Measurements from ENCODE around the gene ADGRV1.

DNA sequence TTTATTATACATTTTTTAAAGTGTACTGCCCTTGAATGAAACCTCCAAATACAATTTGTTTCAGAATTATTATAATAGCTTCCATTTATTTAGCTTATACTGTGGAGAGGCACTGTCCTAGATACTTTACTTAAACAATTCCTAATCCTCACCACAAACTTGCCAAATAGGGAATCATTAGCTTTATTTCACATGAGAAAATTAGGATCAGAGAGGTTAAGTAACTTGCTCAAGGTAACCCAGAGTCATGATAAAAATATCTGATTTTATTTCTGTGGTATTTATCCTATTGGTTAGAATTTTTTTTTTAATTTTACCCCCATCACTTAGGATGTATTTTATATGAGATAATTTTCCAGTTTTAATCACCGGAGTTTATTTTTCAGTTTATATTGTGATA lies 78.4 kb downstream of the ADGRV1 start:
- no peak for TF ChIP-seq TAF1 (IDR thresholded peaks at IDR 0.05; ENCODE audit: borderline replicate concordance, insufficient read depth, low read length)
- TF ChIP-seq, protein P1, sequence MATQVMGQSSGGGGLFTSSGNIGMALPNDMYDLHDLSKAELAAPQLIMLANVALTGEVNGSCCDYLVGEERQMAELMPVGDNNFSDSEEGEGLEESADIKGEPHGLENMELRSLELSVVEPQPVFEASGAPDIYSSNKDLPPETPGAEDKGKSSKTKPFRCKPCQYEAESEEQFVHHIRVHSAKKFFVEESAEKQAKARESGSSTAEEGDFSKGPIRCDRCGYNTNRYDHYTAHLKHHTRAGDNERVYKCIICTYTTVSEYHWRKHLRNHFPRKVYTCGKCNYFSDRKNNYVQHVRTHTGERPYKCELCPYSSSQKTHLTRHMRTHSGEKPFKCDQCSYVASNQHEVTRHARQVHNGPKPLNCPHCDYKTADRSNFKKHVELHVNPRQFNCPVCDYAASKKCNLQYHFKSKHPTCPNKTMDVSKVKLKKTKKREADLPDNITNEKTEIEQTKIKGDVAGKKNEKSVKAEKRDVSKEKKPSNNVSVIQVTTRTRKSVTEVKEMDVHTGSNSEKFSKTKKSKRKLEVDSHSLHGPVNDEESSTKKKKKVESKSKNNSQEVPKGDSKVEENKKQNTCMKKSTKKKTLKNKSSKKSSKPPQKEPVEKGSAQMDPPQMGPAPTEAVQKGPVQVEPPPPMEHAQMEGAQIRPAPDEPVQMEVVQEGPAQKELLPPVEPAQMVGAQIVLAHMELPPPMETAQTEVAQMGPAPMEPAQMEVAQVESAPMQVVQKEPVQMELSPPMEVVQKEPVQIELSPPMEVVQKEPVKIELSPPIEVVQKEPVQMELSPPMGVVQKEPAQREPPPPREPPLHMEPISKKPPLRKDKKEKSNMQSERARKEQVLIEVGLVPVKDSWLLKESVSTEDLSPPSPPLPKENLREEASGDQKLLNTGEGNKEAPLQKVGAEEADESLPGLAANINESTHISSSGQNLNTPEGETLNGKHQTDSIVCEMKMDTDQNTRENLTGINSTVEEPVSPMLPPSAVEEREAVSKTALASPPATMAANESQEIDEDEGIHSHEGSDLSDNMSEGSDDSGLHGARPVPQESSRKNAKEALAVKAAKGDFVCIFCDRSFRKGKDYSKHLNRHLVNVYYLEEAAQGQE (IDR thresholded peaks at IDR 0.05; ENCODE audit: insufficient read depth in 1 of 2, low read depth in 2 of 2, low read length in 2 of 2) = no peak
- TF ChIP-seq POLR2AphosphoS5 (IDR thresholded peaks at IDR 0.05; ENCODE audit: low read depth, low read length) = no peak

Data from PFSK-1 (cell line).